HTERT RPE-1 (cell line): ENCODE measurements around the gene GALNT2.

Experiments
- in situ Hi-C: fragments of 300-500 bp; cut with MboI; formaldehyde crosslinking; loops from 4 replicates; pipeline ENCODE4 v1.14.3; 2020; ENCODE audit warnings: low sequenced_read_pairs

Gene GALNT2

GRCh38 chr1:230144010-230144614 lies 77.1 kb downstream of the GALNT2 start:
- in situ Hi-C loops, result no loop called here

GRCh38 chr1:230144758-230145504 lies 77.9 kb downstream of the GALNT2 start:
- in situ Hi-C loops, result no loop called here

GRCh38 chr1:230145505-230145899 lies 78.5 kb downstream of the GALNT2 start:
- in situ Hi-C loops, result no loop called here

GRCh38 chr1:230145953-230146476 lies 79.0 kb downstream of the GALNT2 start:
- in situ Hi-C loops, result no loop called here

- in situ Hi-C loops, result no loop called here
These were observed 79.7 kb downstream of the GALNT2 start for GRCh38 chr1:230146709-230147108.

GRCh38 chr1:230147253-230148125 lies 80.5 kb downstream of the GALNT2 start:
- in situ Hi-C loops, result no loop called here

GRCh38 chr1:230148126-230148652 lies 81.2 kb downstream of the GALNT2 start:
- in situ Hi-C loops, result no loop called here

- in situ Hi-C loops, result no loop called here
These were observed 81.9 kb downstream of the GALNT2 start for GRCh38 chr1:230148768-230149469.

- in situ Hi-C loops, result no loop called here
These were observed 82.9 kb downstream of the GALNT2 start for GRCh38 chr1:230149751-230150584.

- in situ Hi-C loops, result no loop called here
These were observed 83.6 kb downstream of the GALNT2 start for GRCh38 chr1:230150615-230151014.

- in situ Hi-C loops, result no loop called here
These were observed 85.0 kb downstream of the GALNT2 start for GRCh38 chr1:230151924-230152468.

- in situ Hi-C loops, result no loop called here
These were observed 86.0 kb downstream of the GALNT2 start for GRCh38 chr1:230152999-230153398.

GRCh38 chr1:230153641-230154296 lies 86.7 kb downstream of the GALNT2 start:
- in situ Hi-C loops, result no loop called here

GRCh38 chr1:230155021-230155420 lies 88.0 kb downstream of the GALNT2 start:
- in situ Hi-C loops, result no loop called here

- in situ Hi-C loops, result no loop called here
These were observed 89.0 kb downstream of the GALNT2 start for GRCh38 chr1:230156068-230156467.

- in situ Hi-C loops, result no loop called here
These were observed 89.5 kb downstream of the GALNT2 start for GRCh38 chr1:230156536-230156935.

- in situ Hi-C loops, result no loop called here
These were observed 90.7 kb downstream of the GALNT2 start for GRCh38 chr1:230157420-230158390.
